ENCODE data around the gene SUMO3.

SUMO3 gene

DNA sequence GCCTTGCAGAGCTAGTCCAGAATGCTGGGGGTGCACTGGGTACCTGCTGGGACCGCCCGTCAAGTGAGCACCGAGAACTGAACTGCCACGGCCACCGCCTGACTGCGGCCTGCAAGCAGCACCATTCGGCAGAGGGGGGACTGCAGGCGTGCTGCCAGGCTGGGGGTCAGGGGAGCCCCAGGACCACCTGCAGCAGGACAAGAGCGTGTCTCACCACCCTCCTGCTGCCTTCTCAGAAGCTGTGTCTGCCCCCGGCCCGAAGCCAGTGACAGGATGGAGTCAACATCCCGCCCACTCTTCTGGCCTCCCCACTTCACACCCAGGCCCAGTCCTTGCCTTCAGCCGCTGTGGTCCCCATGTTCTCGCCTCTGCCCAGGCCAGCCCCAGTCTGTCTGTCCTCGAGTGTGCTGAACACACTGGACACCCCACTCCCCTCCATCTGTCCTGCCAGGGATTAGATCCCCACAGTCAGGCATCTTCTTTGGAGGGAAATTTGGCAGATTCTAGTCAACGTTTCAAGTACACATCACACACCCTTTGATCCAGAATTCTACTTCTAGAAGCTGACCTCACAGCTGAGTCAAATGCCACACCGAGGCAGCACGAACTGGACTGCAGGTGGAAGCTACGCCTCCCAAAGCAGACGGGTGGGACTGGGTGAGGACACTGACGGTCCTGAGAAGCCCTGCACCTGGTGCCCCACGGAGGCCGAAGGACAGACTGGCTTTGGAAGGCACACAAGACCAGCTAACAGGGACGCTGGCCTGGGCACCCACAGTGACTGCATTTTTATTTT lies 29.6 kb upstream of the SUMO3 start:
- TF ChIP-seq, protein P1, sequence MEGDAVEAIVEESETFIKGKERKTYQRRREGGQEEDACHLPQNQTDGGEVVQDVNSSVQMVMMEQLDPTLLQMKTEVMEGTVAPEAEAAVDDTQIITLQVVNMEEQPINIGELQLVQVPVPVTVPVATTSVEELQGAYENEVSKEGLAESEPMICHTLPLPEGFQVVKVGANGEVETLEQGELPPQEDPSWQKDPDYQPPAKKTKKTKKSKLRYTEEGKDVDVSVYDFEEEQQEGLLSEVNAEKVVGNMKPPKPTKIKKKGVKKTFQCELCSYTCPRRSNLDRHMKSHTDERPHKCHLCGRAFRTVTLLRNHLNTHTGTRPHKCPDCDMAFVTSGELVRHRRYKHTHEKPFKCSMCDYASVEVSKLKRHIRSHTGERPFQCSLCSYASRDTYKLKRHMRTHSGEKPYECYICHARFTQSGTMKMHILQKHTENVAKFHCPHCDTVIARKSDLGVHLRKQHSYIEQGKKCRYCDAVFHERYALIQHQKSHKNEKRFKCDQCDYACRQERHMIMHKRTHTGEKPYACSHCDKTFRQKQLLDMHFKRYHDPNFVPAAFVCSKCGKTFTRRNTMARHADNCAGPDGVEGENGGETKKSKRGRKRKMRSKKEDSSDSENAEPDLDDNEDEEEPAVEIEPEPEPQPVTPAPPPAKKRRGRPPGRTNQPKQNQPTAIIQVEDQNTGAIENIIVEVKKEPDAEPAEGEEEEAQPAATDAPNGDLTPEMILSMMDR (IDR thresholded peaks at IDR 0.05; ENCODE audit: borderline replicate concordance, control extremely low read depth, extremely low read depth, insufficient read depth, missing control alignments), result no peak
- in situ Hi-C loops (cut with MboI; ENCODE audit: low sequenced_read_pairs, unreplicated experiment), result no loop called here
- DNase-seq (ENCODE audit: low spot score), result peak; percentile 36

DNA sequence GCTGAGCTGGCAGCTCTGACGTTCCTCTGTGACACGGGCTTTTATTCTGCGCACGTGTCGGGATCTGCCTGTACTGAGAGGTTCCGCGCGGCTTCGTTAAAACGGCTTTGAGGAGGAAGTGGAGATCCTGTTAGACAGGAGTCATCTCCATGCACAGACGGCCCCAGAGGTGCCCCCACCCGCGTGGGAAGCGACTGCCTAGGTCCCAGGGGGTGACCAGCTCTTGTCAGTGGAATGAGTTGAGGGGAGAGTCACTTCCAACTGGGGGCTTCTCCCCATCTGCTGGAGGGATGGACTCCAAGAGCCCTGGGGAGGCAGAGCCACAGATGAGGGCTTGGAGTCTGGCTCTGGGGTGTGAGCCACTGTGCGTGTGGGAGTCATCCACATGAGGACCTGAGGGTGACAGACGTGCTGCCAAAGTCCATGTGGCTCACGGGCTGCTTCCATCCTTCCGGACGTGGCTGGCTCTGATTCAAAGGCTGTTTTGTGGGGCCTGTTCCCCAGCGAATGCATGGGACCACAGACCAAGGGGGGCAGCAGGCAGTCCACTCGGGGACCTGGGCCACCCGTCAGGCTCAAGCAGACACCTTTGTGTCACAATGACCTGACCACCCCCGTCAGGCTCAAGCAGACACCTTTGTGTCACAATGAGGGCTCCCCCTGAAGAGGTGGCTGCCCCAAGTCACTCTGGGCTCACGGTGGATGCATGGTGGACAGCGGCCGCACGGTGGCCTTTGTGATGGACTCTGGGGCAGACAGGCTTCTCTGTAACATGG lies 28.8 kb upstream of the SUMO3 start:
- in situ Hi-C loops (cut with MboI; ENCODE audit: low sequenced_read_pairs, unreplicated experiment), result no loop called here
- DNase-seq (ENCODE audit: low spot score), result peak; percentile 62
- TF ChIP-seq, protein P1 (IDR thresholded peaks at IDR 0.05; ENCODE audit: borderline replicate concordance, control extremely low read depth, extremely low read depth, insufficient read depth, missing control alignments), result no peak

DNA sequence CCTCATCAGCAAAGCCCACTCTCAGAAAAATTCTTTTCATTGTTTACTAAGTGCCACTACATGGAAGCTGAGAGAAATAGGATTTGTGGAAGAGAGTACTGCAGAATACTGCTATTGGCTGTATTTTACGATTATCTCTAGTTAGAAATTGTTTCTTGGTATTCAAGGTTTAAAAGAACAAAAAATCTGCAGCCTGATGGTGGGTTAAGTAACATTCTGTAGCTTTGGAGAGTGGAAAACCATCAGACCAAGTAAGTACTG lies 28.3 kb upstream of the SUMO3 start:
- DNase-seq (ENCODE audit: low spot score), result no peak
- in situ Hi-C loops (cut with MboI; ENCODE audit: low sequenced_read_pairs, unreplicated experiment), result no loop called here
- TF ChIP-seq, protein P1 (IDR thresholded peaks at IDR 0.05; ENCODE audit: borderline replicate concordance, control extremely low read depth, extremely low read depth, insufficient read depth, missing control alignments), result no peak

DNA sequence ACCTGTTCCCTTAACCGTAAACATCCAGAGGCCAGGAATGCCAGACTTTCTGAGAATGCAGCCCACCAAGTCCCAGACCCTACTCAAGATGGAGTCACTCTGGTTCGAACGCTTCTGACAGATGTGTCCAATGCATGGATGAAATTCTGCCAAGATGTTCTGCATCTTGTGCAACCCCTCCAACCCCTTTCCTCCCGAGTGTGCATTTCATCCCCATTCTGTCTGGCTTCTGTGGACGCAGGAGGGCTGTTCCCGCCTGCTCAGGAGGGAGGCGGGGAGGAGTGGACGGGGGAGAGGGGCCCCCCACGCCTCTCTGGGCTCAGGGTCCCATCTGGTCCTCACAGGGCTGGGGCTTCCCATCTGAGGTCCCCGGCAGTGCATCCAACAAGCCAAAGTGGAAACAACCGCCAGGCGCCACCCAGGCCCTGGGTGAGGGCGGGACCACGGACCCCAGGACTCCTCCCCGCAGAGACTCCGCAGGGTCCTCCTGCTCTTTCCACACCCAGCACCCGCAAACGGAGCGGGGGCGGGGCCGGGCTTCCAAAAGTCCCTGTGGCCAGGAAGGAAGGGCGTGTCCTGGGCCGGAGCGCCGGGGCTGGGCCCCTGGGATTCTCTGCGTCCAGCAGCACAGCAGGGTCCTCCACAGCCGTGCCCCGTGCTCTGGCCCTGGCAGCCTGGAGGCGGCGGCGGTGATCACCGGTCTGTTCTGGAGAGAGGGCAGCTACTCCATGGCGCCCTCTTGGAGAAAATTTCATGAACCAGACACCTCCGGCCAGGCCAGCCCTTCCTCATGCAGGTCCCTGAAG lies 27.8 kb upstream of the SUMO3 start:
- in situ Hi-C loops (cut with MboI; ENCODE audit: low sequenced_read_pairs, unreplicated experiment), result no loop called here
- peak; percentile 87 for DNase-seq (ENCODE audit: low spot score)
- TF ChIP-seq, protein P1 (IDR thresholded peaks at IDR 0.05; ENCODE audit: borderline replicate concordance, control extremely low read depth, extremely low read depth, insufficient read depth, missing control alignments), result peak; percentile 36

DNA sequence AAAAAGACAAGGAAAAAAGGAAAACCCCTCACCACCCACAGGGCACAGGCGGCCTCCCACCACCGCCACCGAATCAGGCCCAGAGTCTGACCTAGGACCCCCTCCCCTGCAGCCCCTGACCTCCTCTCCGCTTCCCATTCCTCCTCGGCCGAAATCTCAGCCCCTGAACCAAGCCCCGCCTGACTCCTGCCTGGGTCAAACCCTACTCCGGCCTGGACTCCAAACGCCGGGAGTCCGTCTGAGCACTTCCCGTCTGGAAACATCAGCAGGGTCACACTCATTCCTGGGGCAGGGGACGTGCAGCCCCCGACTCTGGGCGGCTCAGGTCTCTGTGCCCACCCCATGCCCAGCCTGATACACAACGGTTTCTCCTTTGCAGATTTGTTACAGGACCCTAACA lies 26.4 kb upstream of the SUMO3 start:
- TF ChIP-seq, protein P1 (IDR thresholded peaks at IDR 0.05; ENCODE audit: borderline replicate concordance, control extremely low read depth, extremely low read depth, insufficient read depth, missing control alignments), result no peak
- DNase-seq (ENCODE audit: low spot score), result no peak
- in situ Hi-C loops (cut with MboI; ENCODE audit: low sequenced_read_pairs, unreplicated experiment), result no loop called here

DNA sequence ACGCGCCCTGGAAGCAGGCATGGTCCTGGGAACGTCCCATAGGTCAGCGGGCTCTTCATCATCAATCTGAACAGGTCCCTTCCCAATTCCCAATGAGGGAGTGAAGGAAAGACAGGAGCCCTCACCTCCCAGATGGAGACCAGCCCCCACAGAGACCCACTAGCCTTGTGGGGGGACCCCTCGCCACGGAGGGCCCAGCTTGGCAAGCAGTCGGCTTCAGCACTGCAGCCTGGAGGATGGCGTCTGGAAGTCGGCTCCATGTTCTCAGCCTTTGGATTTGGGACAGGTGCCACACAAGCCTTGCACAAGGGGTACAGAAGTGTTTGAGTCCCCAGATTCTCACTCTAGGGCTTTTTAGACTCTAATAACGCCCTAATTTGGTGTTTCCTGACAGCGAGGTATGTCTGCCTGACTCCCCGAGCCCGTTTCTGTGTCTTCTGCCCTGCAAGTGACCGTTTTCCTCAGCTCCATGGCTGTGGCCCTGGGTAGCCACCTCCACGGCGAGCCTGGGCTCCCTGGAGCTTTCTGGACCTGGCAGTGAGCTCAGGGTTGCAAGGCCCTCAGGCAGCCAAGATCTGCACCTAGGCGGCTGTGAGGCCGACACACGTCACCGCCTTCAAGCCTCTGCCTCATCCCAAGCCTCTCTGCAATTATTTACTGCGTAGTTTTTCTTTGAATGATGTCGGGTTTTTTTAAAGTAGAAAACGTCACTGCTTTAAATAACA lies 25.0 kb upstream of the SUMO3 start:
- TF ChIP-seq, protein P1 (IDR thresholded peaks at IDR 0.05; ENCODE audit: borderline replicate concordance, control extremely low read depth, extremely low read depth, insufficient read depth, missing control alignments), result no peak
- DNase-seq (ENCODE audit: low spot score), result no peak
- in situ Hi-C loops (cut with MboI; ENCODE audit: low sequenced_read_pairs, unreplicated experiment), result no loop called here
